SK-N-SH (cell line): ENCODE measurements around the gene PLA2G4E. TPM values are rescaled to one million over a fixed set of nuclear protein-coding genes. Genes with fewer than 3 reads are reported as not detected.

Source experiments
- CTCF ChIA-PET: fragments of 300-600, 350-600 bp; formaldehyde crosslinking; extraction: SDS; loops from one replicate; lab custom pipeline; 2021; lab: Yijun Ruan, JAX
- POLR2A ChIA-PET: fragments of 350-600 bp; sonication (Branson Sonifier 250); formaldehyde crosslinking; extraction: SDS; loops from one replicate; lab custom pipeline; 2020; ENCODE audit warnings: antibody characterized with exemption, inconsistent platforms; lab: Yijun Ruan, JAX
- DNase-seq: peaks from one replicate; pipeline ENCODE4 v3.0.0; 2012
- H2AFZ ChIP-seq: fragments of 200-600 bp; sonication (generic); 2 replicates; pipeline ENCODE4 v1.8.1; 2016; ENCODE audit warnings: antibody characterized with exemption, mild to moderate bottlenecking, low read depth
- H3F3A ChIP-seq: fragments of 200-600 bp; sonication (generic); replicated peaks from 2 replicates; pipeline ENCODE3; 2016; ENCODE audit warnings: antibody characterized with exemption, mild to moderate bottlenecking; ENCODE audit not compliant: insufficient read depth
- H3K27ac ChIP-seq, 2 experiments: fragments of 200-500 bp in 1 of 2; fragments of 200-600 bp in 1 of 2; sonication (Bioruptor generic) in 1 of 2; sonication (generic), shearing (Covaris generic) in 1 of 2; 2 replicates each; pipeline versions ENCODE4 v1.5.1 to v1.6.1; 2014 to 2016; ENCODE audit warnings: low read depth in 2 of 2, inconsistent platforms in 1 of 2, low read length in 1 of 2, mild to moderate bottlenecking in 1 of 2, mixed read lengths in 1 of 2
- H3K27me3 ChIP-seq: fragments of 200-600 bp; sonication (generic), shearing (Covaris generic); 2 replicates; pipeline ENCODE4 v1.6.1; 2016; ENCODE audit warnings: mixed run types; ENCODE audit not compliant: insufficient read depth
- H3K36me3 ChIP-seq, 2 experiments: fragments of 200-500 bp in 1 of 2; fragments of 200-600 bp in 1 of 2; sonication (Bioruptor generic) in 1 of 2; sonication (generic) in 1 of 2; replicated peaks in 1 of 2; 2 replicates each; pipeline versions ENCODE3 to v1.5.1; 2014 to 2016; ENCODE audit warnings: low read length in 1 of 2, mild to moderate bottlenecking in 1 of 2; ENCODE audit not compliant: insufficient read depth in 2 of 2, control insufficient read depth in 1 of 2
- H3K4me1 ChIP-seq, 2 experiments: fragments of 200-500 bp in 1 of 2; fragments of 200-600 bp in 1 of 2; sonication (Bioruptor generic) in 1 of 2; sonication (generic), shearing (Covaris generic) in 1 of 2; 2 replicates each; pipeline versions ENCODE4 v1.5.1 to v1.6.1; 2014 to 2016; ENCODE audit warnings: low read depth in 1 of 2, low read length in 1 of 2, mixed run types in 1 of 2; ENCODE audit not compliant: insufficient read depth in 2 of 2, control insufficient read depth in 1 of 2
- H3K4me2 ChIP-seq: fragments of 200-600 bp; sonication (generic), shearing (Covaris generic); 2 replicates; pipeline ENCODE4 v1.6.1; 2017; ENCODE audit warnings: mixed run types
- H3K4me3 ChIP-seq, 2 experiments: fragments of 200-500 bp in 1 of 2; fragments of 200-600 bp in 1 of 2; sonication (Bioruptor generic) in 1 of 2; sonication (generic), shearing (Covaris generic) in 1 of 2; 2 replicates each; pipeline versions ENCODE4 v1.5.1 to v1.8.1; 2014 to 2016; ENCODE audit warnings: low read depth in 2 of 2, inconsistent platforms in 1 of 2, low read length in 1 of 2, mild to moderate bottlenecking in 1 of 2, mixed read lengths in 1 of 2, moderate library complexity in 1 of 2
- H3K79me2 ChIP-seq: fragments of 200-600 bp; sonication (generic); 2 replicates; pipeline ENCODE4 v1.8.1; 2017; ENCODE audit warnings: mild to moderate bottlenecking; ENCODE audit not compliant: insufficient read depth
- H3K9ac ChIP-seq: fragments of 200-600 bp; sonication (generic); 2 replicates; pipeline ENCODE4 v1.6.1; 2017; ENCODE audit warnings: mixed run types
- H3K9me2 ChIP-seq: fragments of 200-600 bp; sonication (generic); 2 replicates; pipeline ENCODE4 v1.6.1; 2017; ENCODE audit warnings: mixed run types
- H3K9me3 ChIP-seq: fragments of 200-600 bp; sonication (generic); 2 replicates; pipeline ENCODE4 v1.6.1; 2017; ENCODE audit warnings: mixed run types, mild to moderate bottlenecking, moderate library complexity
- H4K20me1 ChIP-seq: fragments of 200-600 bp; sonication (generic); 2 replicates; pipeline ENCODE4 v1.6.1; 2017; ENCODE audit warnings: mild to moderate bottlenecking, mixed run types; ENCODE audit not compliant: insufficient read depth
- ELF1 ChIP-seq: IDR thresholded peaks from 2 replicates; pipeline ENCODE4 v1.4.0; 2012
- EZH2phosphoT487 ChIP-seq: fragments of 200-600 bp; sonication (generic); IDR thresholded peaks from 2 replicates; pipeline ENCODE4 v1.6.1; 2017; ENCODE audit warnings: low read depth, mixed run types, mild to moderate bottlenecking, antibody characterized with exemption, moderate library complexity, borderline replicate concordance
- FOXJ3 ChIP-seq: sonication (generic); formaldehyde crosslinking; IDR thresholded peaks from 2 replicates; pipeline ENCODE4 v1.5.1; 2020; ENCODE audit warnings: mild to moderate bottlenecking, missing genetic modification reagents
- MAX ChIP-seq: IDR thresholded peaks from 2 replicates; pipeline ENCODE4 v1.4.0; 2012; ENCODE audit warnings: low read depth
- MXI1 ChIP-seq: IDR thresholded peaks from 2 replicates; pipeline ENCODE4 v1.6.1; 2012; ENCODE audit warnings: mild to moderate bottlenecking, low read depth, low read length, improper control_type of control experiment
- NFIC ChIP-seq: IDR thresholded peaks from 2 replicates; pipeline ENCODE4 v1.4.0; 2012; ENCODE audit warnings: borderline replicate concordance
- RAD21 ChIP-seq: IDR thresholded peaks from 2 replicates; pipeline ENCODE4 v1.6.1; 2012; ENCODE audit warnings: mild to moderate bottlenecking, low read length
- RFX5 ChIP-seq: IDR thresholded peaks from 2 replicates; pipeline ENCODE4 v1.6.1; 2012; ENCODE audit warnings: mild to moderate bottlenecking, improper control_type of control experiment, low read length
- SMC3 ChIP-seq: IDR thresholded peaks from 2 replicates; pipeline ENCODE4 v1.6.1; 2012; ENCODE audit warnings: low read depth, low read length, improper control_type of control experiment
- TEAD4 ChIP-seq: IDR thresholded peaks from 2 replicates; pipeline ENCODE4 v1.4.0; 2012; ENCODE audit warnings: mild to moderate bottlenecking, borderline replicate concordance; ENCODE audit not compliant: insufficient read depth
- YY1 ChIP-seq: IDR thresholded peaks from 2 replicates; pipeline ENCODE4 v1.4.0; 2012; ENCODE audit warnings: low read depth, mild to moderate bottlenecking
- WGBS: methylation state at CpG from one replicate; pipeline ENCODE4 v1.1.6; 2017; ENCODE audit warnings: low lambda C conversion rate; 5-methylcytosine and 5-hydroxymethylcytosine counted together
- polyA plus RNA-seq, 3 experiments: library from polyadenylated mRNA; depleted of rRNA; stranded (reverse); fragments of >200 nt; gene quantifications; 2 replicates each; pipeline ENCODE4 v1.2.3, GENCODE V29; 2012
- TF ChIP-seq, protein P1 (sequence below): IDR thresholded peaks from 2 replicates; pipeline ENCODE4 v1.4.0; 2012; ENCODE audit warnings: low read depth, borderline replicate concordance
- TF ChIP-seq, protein P2 (sequence below): IDR thresholded peaks from 2 replicates; pipeline ENCODE4; 2012
- TF ChIP-seq, protein P3 (sequence below): fragments of 200-600 bp; sonication (generic); IDR thresholded peaks from 2 replicates; pipeline ENCODE4 v1.6.1; 2017; ENCODE audit warnings: antibody characterized with exemption, mild to moderate bottlenecking, moderate library complexity

PLA2G4E gene
- polyA plus RNA-seq, 1 of the 3 experiments (the other 2 are of a cell fraction): not detected

GRCh38 chr15:41980654-41981323, 40.1 kb downstream of the PLA2G4E start (continued):
- TF ChIP-seq, protein P1, sequence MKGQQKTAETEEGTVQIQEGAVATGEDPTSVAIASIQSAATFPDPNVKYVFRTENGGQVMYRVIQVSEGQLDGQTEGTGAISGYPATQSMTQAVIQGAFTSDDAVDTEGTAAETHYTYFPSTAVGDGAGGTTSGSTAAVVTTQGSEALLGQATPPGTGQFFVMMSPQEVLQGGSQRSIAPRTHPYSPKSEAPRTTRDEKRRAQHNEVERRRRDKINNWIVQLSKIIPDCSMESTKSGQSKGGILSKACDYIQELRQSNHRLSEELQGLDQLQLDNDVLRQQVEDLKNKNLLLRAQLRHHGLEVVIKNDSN: no peak

- no peak overlapping the region for H3K4me2 ChIP-seq
- ChIA-PET CTCF (interaction anchor here (0.7 to 6.2 kb wide), 6 partner anchors 10 to 158 kb away, joined by 3 to 50 read pairs (median 6); no protein-coding TSS in a partner anchor), POLR2A (no interaction called here)
- no peak overlapping the region for H3K9ac ChIP-seq
- TF ChIP-seq ELF1: no peak
- TF ChIP-seq FOXJ3 (CRISPR knock-in tag): no peak
- TF ChIP-seq TEAD4: no peak
- TF ChIP-seq MAX: no peak
- no peak for TF ChIP-seq RAD21
- no peak for TF ChIP-seq EZH2phosphoT487
- no peak for TF ChIP-seq RFX5
- TF ChIP-seq, protein P2, sequence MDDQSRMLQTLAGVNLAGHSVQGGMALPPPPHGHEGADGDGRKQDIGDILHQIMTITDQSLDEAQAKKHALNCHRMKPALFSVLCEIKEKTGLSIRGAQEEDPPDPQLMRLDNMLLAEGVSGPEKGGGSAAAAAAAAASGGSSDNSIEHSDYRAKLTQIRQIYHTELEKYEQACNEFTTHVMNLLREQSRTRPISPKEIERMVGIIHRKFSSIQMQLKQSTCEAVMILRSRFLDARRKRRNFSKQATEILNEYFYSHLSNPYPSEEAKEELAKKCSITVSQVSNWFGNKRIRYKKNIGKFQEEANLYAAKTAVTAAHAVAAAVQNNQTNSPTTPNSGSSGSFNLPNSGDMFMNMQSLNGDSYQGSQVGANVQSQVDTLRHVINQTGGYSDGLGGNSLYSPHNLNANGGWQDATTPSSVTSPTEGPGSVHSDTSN: no peak
- no peak for TF ChIP-seq SMC3
- no peak for TF ChIP-seq NFIC
- TF ChIP-seq, protein P3, sequence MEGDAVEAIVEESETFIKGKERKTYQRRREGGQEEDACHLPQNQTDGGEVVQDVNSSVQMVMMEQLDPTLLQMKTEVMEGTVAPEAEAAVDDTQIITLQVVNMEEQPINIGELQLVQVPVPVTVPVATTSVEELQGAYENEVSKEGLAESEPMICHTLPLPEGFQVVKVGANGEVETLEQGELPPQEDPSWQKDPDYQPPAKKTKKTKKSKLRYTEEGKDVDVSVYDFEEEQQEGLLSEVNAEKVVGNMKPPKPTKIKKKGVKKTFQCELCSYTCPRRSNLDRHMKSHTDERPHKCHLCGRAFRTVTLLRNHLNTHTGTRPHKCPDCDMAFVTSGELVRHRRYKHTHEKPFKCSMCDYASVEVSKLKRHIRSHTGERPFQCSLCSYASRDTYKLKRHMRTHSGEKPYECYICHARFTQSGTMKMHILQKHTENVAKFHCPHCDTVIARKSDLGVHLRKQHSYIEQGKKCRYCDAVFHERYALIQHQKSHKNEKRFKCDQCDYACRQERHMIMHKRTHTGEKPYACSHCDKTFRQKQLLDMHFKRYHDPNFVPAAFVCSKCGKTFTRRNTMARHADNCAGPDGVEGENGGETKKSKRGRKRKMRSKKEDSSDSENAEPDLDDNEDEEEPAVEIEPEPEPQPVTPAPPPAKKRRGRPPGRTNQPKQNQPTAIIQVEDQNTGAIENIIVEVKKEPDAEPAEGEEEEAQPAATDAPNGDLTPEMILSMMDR: no peak
- TF ChIP-seq YY1: no peak
- no peak for TF ChIP-seq MXI1
- DNase-seq: no peak
- no peaks in the 10 kb centered on the region for H3K9me3 ChIP-seq
- H3K27me3 ChIP-seq: no peaks in the 10 kb centered on the region
- H3K4me3 ChIP-seq: no peak overlapping the region
- no peak overlapping the region for H2AFZ ChIP-seq
- WGBS: 71% methylated on average over 5 of the region's 5 CpGs
- no peaks in the 10 kb centered on the region for H4K20me1 ChIP-seq
- no peaks in the 10 kb centered on the region; a peak in 1 of 4 replicates for H3K4me1 ChIP-seq
- H3F3A ChIP-seq: no peaks in the 10 kb centered on the region
- H3K36me3 ChIP-seq: no peaks in the 10 kb centered on the region
- no peaks in the 10 kb centered on the region for H3K9me2 ChIP-seq
- H3K79me2 ChIP-seq: no peaks in the 10 kb centered on the region
- no peak overlapping the region for H3K27ac ChIP-seq
Observed at GRCh38 chr15:41979493-41980266, 41.2 kb downstream of the PLA2G4E start.
